MCF 10A (cell line): ENCODE measurements around the gene SMURF2. TPM values are rescaled to one million over a fixed set of nuclear protein-coding genes. Genes with fewer than 3 reads are reported as not detected.

Source experiments
- BruUV-seq: library from RNA; stranded (reverse); fragments of 400-500 nt; replicated peaks from 2 replicates; lab custom pipeline; 2021; lab: Mats Ljungman, UMichigan
- CTCF ChIA-PET: fragments of 300-600 bp; sonication (Branson Sonifier 250); formaldehyde crosslinking; extraction: SDS; loops from one replicate; lab custom pipeline; 2021; ENCODE audit warnings: antibody characterized with exemption, inconsistent platforms; lab: Yijun Ruan, JAX
- POLR2A ChIA-PET: fragments of 300-600, 350-650 bp; sonication (Branson Sonifier 250); formaldehyde crosslinking; extraction: SDS; loops from one replicate; lab custom pipeline; 2020; ENCODE audit warnings: antibody characterized with exemption, inconsistent platforms; lab: Yijun Ruan, JAX
- DNase-seq: peaks from one replicate; pipeline ENCODE4 v3.0.0-alpha.2; 2018; ENCODE audit not compliant: unreplicated experiment
- H3K27ac Mint-ChIP-seq: one replicate; pipeline ENCODE4 v1.8.0; 2022; ENCODE audit warnings: mild to moderate bottlenecking, low read depth, mixed read lengths; ENCODE audit not compliant: unreplicated experiment
- H3K27me3 Mint-ChIP-seq: one replicate; pipeline ENCODE4 v1.8.0; 2022; ENCODE audit warnings: mixed read lengths; ENCODE audit not compliant: insufficient read depth, unreplicated experiment
- H3K36me3 Mint-ChIP-seq: one replicate; pipeline ENCODE4 v1.8.0; 2022; ENCODE audit warnings: mild to moderate bottlenecking, moderate library complexity, mixed read lengths; ENCODE audit not compliant: insufficient read depth, unreplicated experiment
- H3K4me1 Mint-ChIP-seq: one replicate; pipeline ENCODE4 v1.8.0; 2022; ENCODE audit warnings: mixed read lengths; ENCODE audit not compliant: insufficient read depth, unreplicated experiment
- H3K4me3 Mint-ChIP-seq: one replicate; pipeline ENCODE4 v1.8.0; 2022; ENCODE audit warnings: mild to moderate bottlenecking, moderate library complexity, mixed read lengths; ENCODE audit not compliant: unreplicated experiment
- H3K9me3 Mint-ChIP-seq: one replicate; pipeline ENCODE4 v1.8.0; 2022; ENCODE audit warnings: mixed read lengths; ENCODE audit not compliant: unreplicated experiment
- CTCF ChIP-seq: fragments of 200-600 bp; IDR thresholded peaks from one replicate; pipeline ENCODE4 v1.8.0; 2022; ENCODE audit warnings: antibody characterized with exemption, mild to moderate bottlenecking; ENCODE audit not compliant: unreplicated experiment
- intact Hi-C: fragments of 100-400 bp; cut with micrococcal nuclease; formaldehyde crosslinking; loops from 2 replicates; pipeline ENCODE4 v1.14.1; 2022
- total RNA-seq: library from RNA; stranded (reverse); gene quantifications from 2 replicates; pipeline ENCODE4 v1.2.3, GENCODE V29; 2022

SMURF2 gene
- total RNA-seq, 1 experiment from 2014 or later = 55.8 TPM

DNA sequence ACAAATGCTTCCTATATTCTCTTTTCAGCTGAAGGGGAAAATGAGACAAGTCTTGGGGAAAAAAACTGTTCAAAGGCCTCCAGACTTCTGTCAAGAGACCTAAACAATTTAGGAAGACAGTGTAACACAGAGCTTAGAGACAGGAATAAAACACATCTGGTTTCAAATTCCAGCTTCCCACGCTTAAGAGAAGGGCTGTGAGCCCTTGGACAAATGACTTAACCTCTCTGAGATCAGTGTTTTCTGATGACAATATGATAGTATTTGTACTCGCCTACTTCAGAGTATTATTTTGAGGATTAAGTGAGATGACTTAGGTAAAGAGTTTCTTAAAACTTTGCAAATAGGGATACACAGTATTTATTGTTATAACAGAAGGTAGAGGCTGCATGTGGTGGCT lies 29.5 kb downstream of the SMURF2 start:
- Mint-ChIP-seq H3K36me3 (peaks cover 12% of the 10 kb centered on the region), H3K4me1 (peaks cover 33% of the 10 kb centered on the region), H3K27me3 (no peaks in the 10 kb centered on the region), H3K27ac (no peak overlapping the region), H3K4me3 (no peak overlapping the region), H3K9me3 (no peaks in the 10 kb centered on the region)
- no TSS peak for BruUV-seq
- no peak for DNase-seq
- intact Hi-C loops = no loop called here
- no peak for TF ChIP-seq CTCF
- POLR2A ChIA-PET = interaction anchor here (0.6 to 2.5 kb wide), 4 partner anchors 9 to 1353 kb away, joined by 3 to 11 read pairs (median 4); no protein-coding TSS in a partner anchor
- CTCF ChIA-PET = interaction anchor here (1.4 to 1.6 kb wide), 2 partner anchors 10 to 17 kb away, joined by 5 to 6 read pairs; no protein-coding TSS in a partner anchor

- no peak overlapping the region for H3K4me3 Mint-ChIP-seq
- no peaks in the 10 kb centered on the region for H3K9me3 Mint-ChIP-seq
- intact Hi-C loops = no loop called here
- peaks cover 37% of the 10 kb centered on the region for H3K4me1 Mint-ChIP-seq
- TF ChIP-seq CTCF = no peak
- ChIA-PET CTCF (interaction anchor here (0.7 to 1.6 kb wide), 3 partner anchors 9 to 1355 kb away, joined by 3 to 6 read pairs (median 5); no protein-coding TSS in a partner anchor), POLR2A (interaction anchor here (0.6 to 2.5 kb wide), 5 partner anchors 9 to 1354 kb away, joined by 3 to 11 read pairs (median 4); no protein-coding TSS in a partner anchor)
- no TSS peak for BruUV-seq
- no peaks in the 10 kb centered on the region for H3K27me3 Mint-ChIP-seq
- no peak overlapping the region for H3K27ac Mint-ChIP-seq
- H3K36me3 Mint-ChIP-seq = peaks cover 16% of the 10 kb centered on the region
- no peak for DNase-seq
These were observed 29.9 kb downstream of the SMURF2 start for GRCh38 chr17:64632194-64632593.

- Mint-ChIP-seq H3K36me3 (peaks cover 19% of the 10 kb centered on the region), H3K27ac (peak overlapping the region; percentile 77), H3K27me3 (no peaks in the 10 kb centered on the region), H3K4me1 (peaks cover 31% of the 10 kb centered on the region), H3K9me3 (no peaks in the 10 kb centered on the region), H3K4me3 (no peak overlapping the region)
- CTCF ChIA-PET = interaction anchor here (0.6 to 0.7 kb wide), 2 partner anchors 10 to 825 kb away, joined by 3 read pairs; no protein-coding TSS in a partner anchor
- no TSS peak for BruUV-seq
- POLR2A ChIA-PET = interaction anchor here (0.6 to 1.3 kb wide), 6 partner anchors 11 to 516 kb away, joined by 3 to 7 read pairs (median 4); no protein-coding TSS in a partner anchor
- TF ChIP-seq CTCF = no peak
- no peak for DNase-seq
- intact Hi-C loops = no loop called here
These were observed 31.5 kb downstream of the SMURF2 start for GRCh38 chr17:64630309-64631223.

GRCh38 chr17:64628641-64629040 lies 33.5 kb downstream of the SMURF2 start:
- no peak for TF ChIP-seq CTCF
- H3K36me3 Mint-ChIP-seq = peaks cover 13% of the 10 kb centered on the region
- H3K27me3 Mint-ChIP-seq = no peaks in the 10 kb centered on the region
- H3K9me3 Mint-ChIP-seq = no peaks in the 10 kb centered on the region
- BruUV-seq = no TSS peak
- intact Hi-C loops = no loop called here
- peaks cover 31% of the 10 kb centered on the region for H3K4me1 Mint-ChIP-seq
- H3K4me3 Mint-ChIP-seq = no peak overlapping the region
- ChIA-PET CTCF (interaction anchor here (0.6 kb wide), 1 partner anchor 83 kb away, joined by 3 read pairs; no protein-coding TSS in a partner anchor), POLR2A (interaction anchor here (0.6 kb wide), 1 partner anchor 22 kb away, joined by 3 read pairs; no protein-coding TSS in a partner anchor)
- no peak for DNase-seq
- peak overlapping the region; percentile 70 for H3K27ac Mint-ChIP-seq
